ENCODE data around the gene MYLIP.

- TF ChIP-seq CTCF (IDR thresholded peaks at IDR 0.05) (no peak), POLR2A (IDR thresholded peaks at IDR 0.05) (no peak)
Measured at GRCh38 chr6:16134430-16134829, 5.5 kb downstream of the MYLIP start.

All from Peyer's patch (tissue), 4 donors.